B cell (primary cell): ENCODE measurements around the gene TIRAP. TPM values are rescaled to one million over a fixed set of nuclear protein-coding genes. Genes with fewer than 3 reads are reported as not detected.

Source experiments
- ATAC-seq: fragments of 200-7000 bp; cut with Tn5 transposase; one replicate; pipeline ENCODE4 v1.10.0; 2021; ENCODE audit warnings: low read depth, mild to moderate bottlenecking, moderate number of reproducible peaks, moderate library complexity
- CTCF ChIA-PET: fragments of 350-600 bp; sonication (Branson Sonifier 250); formaldehyde crosslinking; loops from one replicate; lab custom pipeline; 2021; ENCODE audit warnings: antibody characterized with exemption, inconsistent platforms; lab: Charles Lee
- POLR2A ChIA-PET: fragments of 350-600 bp; sonication (Branson Sonifier 250); formaldehyde crosslinking; loops from one replicate; lab custom pipeline; 2021; ENCODE audit warnings: antibody characterized with exemption; lab: Charles Lee
- DNase-seq: peaks from one replicate; pipeline ENCODE4 v3.0.0; 2013
- H2AFZ ChIP-seq: 2 replicates; pipeline ENCODE4 v1.6.1; 2012; ENCODE audit warnings: mild to moderate bottlenecking, low read depth, low read length; ENCODE audit not compliant: insufficient read depth, poor library complexity, severe bottlenecking
- H3K27ac ChIP-seq, 2 donors: 1 replicate in 1 of 2; 2 replicates in 1 of 2; pipeline ENCODE4 v1.5.1; 2012 to 2013; ENCODE audit warnings: low read length in 2 of 2, mild to moderate bottlenecking in 2 of 2, moderate library complexity in 1 of 2
- H3K27me3 ChIP-seq, 4 experiments: fragments of 200-600 bp in 1 of 4; sonication (generic) in 1 of 4; replicated peaks in 1 of 4; 1 replicate in 2 of 4; 2 replicates in 2 of 4; pipeline versions ENCODE4 v1.6.1 to v1.7.0; 2013 to 2016; ENCODE audit warnings: low read length in 3 of 4, mild to moderate bottlenecking in 2 of 4, mixed read lengths in 1 of 4, moderate library complexity in 1 of 4; ENCODE audit not compliant: insufficient read depth in 4 of 4, control insufficient read depth in 3 of 4; ENCODE audit errors: control extremely low read depth in 1 of 4
- H3K36me3 ChIP-seq, 2 experiments: replicated peaks in 1 of 2; 1 replicate in 1 of 2; 2 replicates in 1 of 2; pipeline versions ENCODE4 v1.6.1 to v1.7.1; 2013; ENCODE audit warnings: low read length in 1 of 2; ENCODE audit not compliant: insufficient read depth in 2 of 2, control insufficient read depth in 1 of 2; ENCODE audit errors: control extremely low read depth in 1 of 2, extremely low read depth in 1 of 2
- H3K4me1 ChIP-seq, 2 donors: fragments of 200-600 bp in 1 of 2; sonication (generic) in 1 of 2; 1 replicate in 1 of 2; 2 replicates in 1 of 2; pipeline versions ENCODE4 v1.5.1 to v1.6.1; 2013 to 2017; ENCODE audit warnings: low read length in 2 of 2; ENCODE audit not compliant: control insufficient read depth in 2 of 2, insufficient read depth in 2 of 2
- H3K4me2 ChIP-seq: replicated peaks from 2 replicates; pipeline ENCODE3; 2012; ENCODE audit warnings: mild to moderate bottlenecking, low read depth, low read length; ENCODE audit not compliant: poor library complexity, severe bottlenecking
- H3K4me3 ChIP-seq, 5 experiments: fragments of 200-600 bp in 1 of 5; sonication (generic) in 1 of 5; 1 replicate in 3 of 5; 2 replicates in 2 of 5; pipeline versions ENCODE4 v1.5.1 to v1.7.0; 2011 to 2016; ENCODE audit warnings: low read length in 4 of 5, mild to moderate bottlenecking in 4 of 5, low read depth in 2 of 5, control low read depth in 1 of 5, moderate library complexity in 1 of 5; ENCODE audit not compliant: insufficient read depth in 1 of 5; ENCODE audit errors: control extremely low read depth in 1 of 5, extremely low read depth in 1 of 5
- H3K79me2 ChIP-seq: fragments of 200-600 bp; sonication (generic); one replicate; pipeline ENCODE4 v1.6.0; 2016; ENCODE audit warnings: low read length; ENCODE audit not compliant: control insufficient read depth, insufficient read depth
- H3K9ac ChIP-seq: fragments of 200-600 bp; sonication (generic); 2 replicates; pipeline ENCODE4 v1.6.1; 2017; ENCODE audit warnings: mild to moderate bottlenecking, low read length, moderate library complexity
- H3K9me3 ChIP-seq, 3 donors: one replicate each; pipeline versions ENCODE4 v1.6.1 to v1.7.1; 2013; ENCODE audit warnings: low read length in 2 of 3; ENCODE audit not compliant: control insufficient read depth in 2 of 3, insufficient read depth in 1 of 3; ENCODE audit errors: control extremely low read depth in 1 of 3
- H4K20me1 ChIP-seq: 2 replicates; pipeline ENCODE4 v1.6.0; 2012; ENCODE audit warnings: mild to moderate bottlenecking, low read length; ENCODE audit not compliant: insufficient read depth, control insufficient read depth, poor library complexity, severe bottlenecking
- H3K27ac Mint-ChIP-seq: one replicate; pipeline ENCODE4 v1.8.0; 2021; ENCODE audit warnings: mixed read lengths
- H3K27me3 Mint-ChIP-seq: one replicate; pipeline ENCODE4 v1.8.0; 2021; ENCODE audit warnings: mixed read lengths
- H3K4me1 Mint-ChIP-seq: one replicate; pipeline ENCODE4 v1.8.0; 2021; ENCODE audit warnings: mixed read lengths
- H3K4me3 Mint-ChIP-seq: one replicate; pipeline ENCODE4 v1.8.0; 2021; ENCODE audit warnings: mixed read lengths
- H3K9me3 Mint-ChIP-seq: one replicate; pipeline ENCODE4 v1.8.0; 2022; ENCODE audit warnings: mixed read lengths; ENCODE audit not compliant: insufficient read depth
- CTCF ChIP-seq: fragments of 200-600 bp; IDR thresholded peaks from one replicate; pipeline ENCODE4 v1.8.0; 2022; ENCODE audit warnings: antibody characterized with exemption, mild to moderate bottlenecking
- EZH2 ChIP-seq: IDR thresholded peaks from 2 replicates; pipeline ENCODE4 v1.6.1; 2012; ENCODE audit warnings: borderline replicate concordance, low read depth, mild to moderate bottlenecking, moderate library complexity, low read length; ENCODE audit not compliant: insufficient read depth, poor library complexity, severe bottlenecking
- WGBS: methylation state at CpG from one replicate; pipeline ENCODE4 v1.1.5; 2013; ENCODE audit warnings: missing lambda C conversion rate; ENCODE audit not compliant: insufficient coverage; 5-methylcytosine and 5-hydroxymethylcytosine counted together
- intact Hi-C: fragments of 100-400 bp; cut with micrococcal nuclease; formaldehyde crosslinking; loops from one replicate; pipeline ENCODE4 v1.10.0; 2022
- polyA plus RNA-seq: library from polyadenylated mRNA; depleted of rRNA; stranded (reverse); fragments of >200 nt; gene quantifications from 2 replicates; pipeline ENCODE4 v1.2.3, GENCODE V29; 2012
- total RNA-seq, 2 donors: library from RNA; stranded (reverse); fragments of 120-200 nt in 1 of 2; gene quantifications; 1 replicate in 1 of 2; 2 replicates in 1 of 2; pipeline versions ENCODE4 v1.2.3 to v1.2.4, GENCODE V29; 2013 to 2022

Gene TIRAP
- total and polyA plus RNA-seq, 2 donors (not counting 1 experiment from before 2014, with no cell fraction given), result 9.9 to 25.1 TPM

GRCh38 chr11:126333142-126333541 is 50.2 kb downstream of the TIRAP start:
- POLR2A ChIA-PET, result no interaction called here
- no peak for DNase-seq
- H2AFZ ChIP-seq, result no peak overlapping the region
- Mint-ChIP-seq H3K9me3 (no peaks in the 10 kb centered on the region), H3K27ac (no peak overlapping the region), H3K4me3 (no peak overlapping the region), H3K27me3 (no peaks in the 10 kb centered on the region), H3K4me1 (peaks cover 6% of the 10 kb centered on the region)
- H3K4me2 ChIP-seq, result no peak overlapping the region
- H3K4me1 ChIP-seq, result no peaks in the 10 kb centered on the region
- H3K36me3 ChIP-seq, result peaks cover 0 to 66% of the 10 kb centered on the region in 2 experiments
- peaks cover 13% of the 10 kb centered on the region for H4K20me1 ChIP-seq
- CTCF ChIA-PET, result no interaction called here
- peaks cover 6% of the 10 kb centered on the region for H3K79me2 ChIP-seq
- H3K9ac ChIP-seq, result no peak overlapping the region
- no peaks in the 10 kb centered on the region for H3K9me3 ChIP-seq
- WGBS, result 97% methylated on average over 7 of the region's 7 CpGs
- no peak for ATAC-seq
- no peak overlapping the region for H3K27ac ChIP-seq
- no peak for TF ChIP-seq EZH2
- TF ChIP-seq CTCF, result no peak
- intact Hi-C loops, result no loop called here
- H3K27me3 ChIP-seq, result no peaks in the 10 kb centered on the region
- H3K4me3 ChIP-seq, result no peak overlapping the region

DNA sequence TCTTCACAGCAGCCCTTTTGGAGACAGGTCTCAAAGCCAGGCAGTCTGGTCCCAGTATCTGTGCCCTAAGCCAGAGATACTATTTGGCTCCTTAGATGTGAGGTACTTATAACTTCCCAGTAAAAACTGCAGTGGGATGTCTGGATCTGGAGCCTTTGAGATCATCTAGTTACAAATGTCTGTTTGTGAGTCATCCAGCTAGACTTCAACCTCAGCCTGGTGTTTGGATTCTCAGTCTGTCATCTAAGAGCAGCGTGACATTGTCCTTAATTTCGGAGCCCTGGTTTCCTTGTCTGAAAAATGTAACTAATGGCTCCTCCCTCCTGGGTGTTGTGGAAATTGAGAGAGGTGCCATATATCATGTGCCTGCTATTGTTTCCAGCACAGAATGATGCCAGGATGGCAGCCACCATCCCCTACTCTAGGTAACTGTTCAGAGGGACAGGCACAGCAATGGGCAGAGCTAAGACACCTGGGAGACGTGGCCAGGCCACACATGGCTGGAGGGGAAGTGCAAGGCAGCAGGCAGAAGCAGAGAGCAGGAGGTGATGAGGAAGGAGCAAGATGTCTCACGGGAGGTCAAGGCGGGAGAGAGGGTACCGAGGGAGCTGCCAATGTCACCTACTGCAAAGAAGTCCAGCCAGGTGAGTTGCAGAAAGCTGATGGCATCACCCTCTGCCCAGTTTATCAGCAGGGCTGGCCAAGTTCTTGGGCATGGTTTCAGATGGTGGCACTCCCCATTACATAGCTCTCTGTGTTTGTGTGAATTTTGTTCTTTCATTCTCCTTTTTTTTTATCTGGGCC is 52.0 kb downstream of the TIRAP start:
- H3K4me3 Mint-ChIP-seq, result no peak overlapping the region
- no peak overlapping the region for H3K27ac Mint-ChIP-seq
- H3K27me3 Mint-ChIP-seq, result no peaks in the 10 kb centered on the region
- Histone ChIP-seq H3K36me3 (peaks cover 0 to 70% of the 10 kb centered on the region in 2 experiments), H3K27ac (no peak overlapping the region), H2AFZ (no peak overlapping the region), H4K20me1 (no peaks in the 10 kb centered on the region), H3K9me3 (no peaks in the 10 kb centered on the region), H3K27me3 (no peaks in the 10 kb centered on the region), H3K4me2 (no peak overlapping the region), H3K4me3 (no peak overlapping the region), H3K79me2 (no peaks in the 10 kb centered on the region), H3K9ac (no peak overlapping the region), H3K4me1 (no peaks in the 10 kb centered on the region)
- no peaks in the 10 kb centered on the region for H3K9me3 Mint-ChIP-seq
- WGBS, result 67% methylated on average over 3 of the region's 6 CpGs
- CTCF ChIA-PET, result no interaction called here
- POLR2A ChIA-PET, result no interaction called here
- peaks cover 6% of the 10 kb centered on the region for H3K4me1 Mint-ChIP-seq
- no peak for TF ChIP-seq CTCF
- TF ChIP-seq EZH2, result no peak
- no peak for DNase-seq
- intact Hi-C loops, result no loop called here
- ATAC-seq, result no peak
